Measurements from ENCODE around the gene MPI.

The MPI gene

GRCh38 chr15:74896316-74896715 is 6.5 kb downstream of the MPI start (continued):
- no peak for TF ChIP-seq ZNF10 (tag by site-specific recombination; IDR thresholded peaks at IDR 0.05)
- no peak for TF ChIP-seq PBX3 (CRISPR knock-in tag; IDR thresholded peaks at IDR 0.05)

GRCh38 chr15:74897300-74897701 is 7.5 kb downstream of the MPI start:
- POLR2A ChIA-PET = interaction anchor here (0.9 to 4.4 kb wide), 4 partner anchors 9 to 126 kb away, joined by 3 to 36 read pairs (median 3); partner anchors contain the start of gene FAM219B
- H3K4me1 ChIP-seq (ENCODE audit: control insufficient read depth, insufficient read depth, low read length) = no peaks in the 10 kb centered on the region
- no peak for TF ChIP-seq ZNF707 (tag by site-specific recombination; IDR thresholded peaks at IDR 0.05)
- TF ChIP-seq, protein P1, sequence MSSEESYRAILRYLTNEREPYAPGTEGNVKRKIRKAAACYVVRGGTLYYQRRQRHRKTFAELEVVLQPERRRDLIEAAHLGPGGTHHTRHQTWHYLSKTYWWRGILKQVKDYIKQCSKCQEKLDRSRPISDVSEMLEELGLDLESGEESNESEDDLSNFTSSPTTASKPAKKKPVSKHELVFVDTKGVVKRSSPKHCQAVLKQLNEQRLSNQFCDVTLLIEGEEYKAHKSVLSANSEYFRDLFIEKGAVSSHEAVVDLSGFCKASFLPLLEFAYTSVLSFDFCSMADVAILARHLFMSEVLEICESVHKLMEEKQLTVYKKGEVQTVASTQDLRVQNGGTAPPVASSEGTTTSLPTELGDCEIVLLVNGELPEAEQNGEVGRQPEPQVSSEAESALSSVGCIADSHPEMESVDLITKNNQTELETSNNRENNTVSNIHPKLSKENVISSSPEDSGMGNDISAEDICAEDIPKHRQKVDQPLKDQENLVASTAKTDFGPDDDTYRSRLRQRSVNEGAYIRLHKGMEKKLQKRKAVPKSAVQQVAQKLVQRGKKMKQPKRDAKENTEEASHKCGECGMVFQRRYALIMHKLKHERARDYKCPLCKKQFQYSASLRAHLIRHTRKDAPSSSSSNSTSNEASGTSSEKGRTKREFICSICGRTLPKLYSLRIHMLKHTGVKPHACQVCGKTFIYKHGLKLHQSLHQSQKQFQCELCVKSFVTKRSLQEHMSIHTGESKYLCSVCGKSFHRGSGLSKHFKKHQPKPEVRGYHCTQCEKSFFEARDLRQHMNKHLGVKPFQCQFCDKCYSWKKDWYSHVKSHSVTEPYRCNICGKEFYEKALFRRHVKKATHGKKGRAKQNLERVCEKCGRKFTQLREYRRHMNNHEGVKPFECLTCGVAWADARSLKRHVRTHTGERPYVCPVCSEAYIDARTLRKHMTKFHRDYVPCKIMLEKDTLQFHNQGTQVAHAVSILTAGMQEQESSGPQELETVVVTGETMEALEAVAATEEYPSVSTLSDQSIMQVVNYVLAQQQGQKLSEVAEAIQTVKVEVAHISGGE (tag by site-specific recombination; conservative IDR thresholded peaks at IDR 0.05; ENCODE audit: low read depth) = 0 out of 2 replicates have a peak, but pooled peaks have one; percentile 16
- H3K4me3 ChIP-seq (ENCODE audit: low read depth, low read length) = no peak overlapping the region
- peaks cover 29 to 80% of the 10 kb centered on the region in 2 experiments for H3K36me3 ChIP-seq (ENCODE audit: control insufficient read depth in 2 of 2, insufficient read depth in 1 of 2, low read length in 2 of 2)
- H3K27ac ChIP-seq (ENCODE audit: extremely low read depth, low read depth, low read length) = 0 out of 2 replicates have a peak overlapping the region, but pooled peaks have one; percentile 22
- CTCF ChIA-PET = interaction anchor here (0.6 to 6.8 kb wide), 3 partner anchors 9 to 126 kb away, joined by 3 to 84 read pairs (median 10); partner anchors contain the start of gene FAM219B
- no peaks in the 10 kb centered on the region for H3K9me3 ChIP-seq (ENCODE audit: control insufficient read depth, insufficient read depth, low read depth, low read length)

DNA sequence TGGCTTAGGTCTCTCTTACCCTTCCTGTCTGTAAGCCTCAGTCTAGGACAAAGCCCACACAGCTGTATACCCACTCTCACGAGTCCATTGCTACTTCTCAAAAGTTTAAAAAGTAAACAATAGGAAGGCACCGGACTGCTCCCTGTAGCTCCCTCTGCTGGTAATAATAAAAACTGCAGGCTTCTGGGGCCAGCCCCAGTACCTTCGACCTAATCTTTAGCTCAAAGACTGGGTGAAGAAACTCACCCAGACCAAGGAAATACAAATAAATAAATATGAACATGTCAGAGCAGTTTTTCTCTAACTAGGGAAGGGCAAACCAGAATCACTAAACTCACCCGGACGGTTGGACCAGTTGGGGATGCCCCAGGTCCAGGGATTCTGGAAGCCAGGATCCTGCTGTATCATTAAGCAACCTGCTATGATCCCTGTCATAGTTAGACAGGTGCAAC is 11.8 kb downstream of the MPI start:
- ChIA-PET POLR2A (interaction anchor here (0.5 to 2.2 kb wide), 16 partner anchors 9 to 549 kb away, joined by 3 to 12 read pairs (median 4); partner anchors contain the start of genes COX5A, MPI and ULK3), CTCF (interaction anchor here (0.6 to 8.7 kb wide), 61 partner anchors 9 to 666 kb away, joined by 3 to 84 read pairs (median 5); partner anchors contain the start of genes C15orf39, COX5A, CSK and CYP1A1)
- H3K27ac ChIP-seq (ENCODE audit: extremely low read depth, low read depth, low read length) = peak overlapping the region; percentile 22; the same call in 1 of the 2 replicates
- H3K9me3 ChIP-seq (ENCODE audit: control insufficient read depth, insufficient read depth, low read depth, low read length) = no peaks in the 10 kb centered on the region
- H3K4me1 ChIP-seq (ENCODE audit: control insufficient read depth, insufficient read depth, low read length) = no peaks in the 10 kb centered on the region
- H3K4me3 ChIP-seq (ENCODE audit: low read depth, low read length) = no peak overlapping the region
- H3K36me3 ChIP-seq (ENCODE audit: control insufficient read depth in 2 of 2, insufficient read depth in 1 of 2, low read length in 2 of 2) = peaks cover 35 to 78% of the 10 kb centered on the region in 2 experiments
- TF ChIP-seq RBAK (tag by site-specific recombination; IDR thresholded peaks at IDR 0.05) (no peak), ZNF830 (tag by site-specific recombination; IDR thresholded peaks at IDR 0.05; ENCODE audit: low read depth) (no peak), ZNF114 (tag by site-specific recombination; IDR thresholded peaks at IDR 0.05) (no peak), ZNF777 (tag by site-specific recombination; IDR thresholded peaks at IDR 0.05; ENCODE audit: borderline replicate concordance) (no peak), ZBTB21 (tag by site-specific recombination; IDR thresholded peaks at IDR 0.05) (no peak), CTCF (tag by site-specific recombination; IDR thresholded peaks at IDR 0.05) (peak; percentile 75), GLIS1 (tag by site-specific recombination; IDR thresholded peaks at IDR 0.05) (no peak), ZNF398 (tag by site-specific recombination; IDR thresholded peaks at IDR 0.05) (no peak), ZFP41 (tag by site-specific recombination; IDR thresholded peaks at IDR 0.05; ENCODE audit: borderline replicate concordance) (no peak), ZNF221 (tag by site-specific recombination; IDR thresholded peaks at IDR 0.05; ENCODE audit: borderline replicate concordance) (no peak), ZNF521 (tag by site-specific recombination; IDR thresholded peaks at IDR 0.05) (no peak), ZNF16 (tag by site-specific recombination; IDR thresholded peaks at IDR 0.05; ENCODE audit: low read depth) (no peak), EGR2 (tag by site-specific recombination; IDR thresholded peaks at IDR 0.05; ENCODE audit: low read depth) (no peak), ZNF654 (tag by site-specific recombination; IDR thresholded peaks at IDR 0.05; ENCODE audit: low read depth) (peak; percentile 43)
- TF ChIP-seq, protein P2, sequence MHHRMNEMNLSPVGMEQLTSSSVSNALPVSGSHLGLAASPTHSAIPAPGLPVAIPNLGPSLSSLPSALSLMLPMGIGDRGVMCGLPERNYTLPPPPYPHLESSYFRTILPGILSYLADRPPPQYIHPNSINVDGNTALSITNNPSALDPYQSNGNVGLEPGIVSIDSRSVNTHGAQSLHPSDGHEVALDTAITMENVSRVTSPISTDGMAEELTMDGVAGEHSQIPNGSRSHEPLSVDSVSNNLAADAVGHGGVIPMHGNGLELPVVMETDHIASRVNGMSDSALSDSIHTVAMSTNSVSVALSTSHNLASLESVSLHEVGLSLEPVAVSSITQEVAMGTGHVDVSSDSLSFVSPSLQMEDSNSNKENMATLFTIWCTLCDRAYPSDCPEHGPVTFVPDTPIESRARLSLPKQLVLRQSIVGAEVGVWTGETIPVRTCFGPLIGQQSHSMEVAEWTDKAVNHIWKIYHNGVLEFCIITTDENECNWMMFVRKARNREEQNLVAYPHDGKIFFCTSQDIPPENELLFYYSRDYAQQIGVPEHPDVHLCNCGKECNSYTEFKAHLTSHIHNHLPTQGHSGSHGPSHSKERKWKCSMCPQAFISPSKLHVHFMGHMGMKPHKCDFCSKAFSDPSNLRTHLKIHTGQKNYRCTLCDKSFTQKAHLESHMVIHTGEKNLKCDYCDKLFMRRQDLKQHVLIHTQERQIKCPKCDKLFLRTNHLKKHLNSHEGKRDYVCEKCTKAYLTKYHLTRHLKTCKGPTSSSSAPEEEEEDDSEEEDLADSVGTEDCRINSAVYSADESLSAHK (tag by site-specific recombination; IDR thresholded peaks at IDR 0.05) = no peak

All from HEK293 (cell line).